Body of pancreas (tissue), 4 donors: ENCODE data around the gene SIRT7. TPM values are rescaled to one million over a fixed set of nuclear protein-coding genes. Genes with fewer than 3 reads are reported as not detected.

ENCODE experiments used
- ATAC-seq: fragments of 150-250 bp; one replicate; pipeline ENCODE4 v1.9.1; 2016
- DNase-seq, 4 donors: peaks; one replicate each; pipeline ENCODE4 v3.0.0-alpha.2; 2019
- H3K27ac ChIP-seq, 4 donors: fragments of 200-600 bp; sonication (generic); 1 replicate in 3 of 4; 2 replicates in 1 of 4; pipeline versions ENCODE4 v1.5.1 to v1.6.1; 2016 to 2019; ENCODE audit warnings: mild to moderate bottlenecking in 1 of 4, mixed read lengths in 1 of 4, moderate library complexity in 1 of 4
- H3K27me3 ChIP-seq, 2 donors: fragments of 200-600 bp; sonication (generic); one replicate each; pipeline ENCODE4 v1.6.0; 2016; ENCODE audit warnings: mild to moderate bottlenecking in 1 of 2
- H3K36me3 ChIP-seq, 2 donors: fragments of 200-600 bp; sonication (generic); replicated peaks in 1 of 2; 2 replicates each; pipeline ENCODE4 v1.5.1; 2016; ENCODE audit warnings: low read depth in 2 of 2; ENCODE audit not compliant: insufficient read depth in 1 of 2
- H3K4me1 ChIP-seq: fragments of 200-600 bp; sonication (generic); one replicate; pipeline ENCODE4 v1.6.0; 2016
- H3K4me3 ChIP-seq, 2 donors: fragments of 200-600 bp; sonication (generic); 1 replicate in 1 of 2; 2 replicates in 1 of 2; pipeline ENCODE4 v1.5.1; 2016 to 2019
- H3K9me3 ChIP-seq, 3 donors: fragments of 200-600 bp; sonication (generic); 1 replicate in 2 of 3; 2 replicates in 1 of 3; pipeline ENCODE4 v1.5.1; 2016
- POLR2A ChIP-seq, 3 donors: fragments of 450-650 bp; IDR thresholded peaks; one replicate each; pipeline ENCODE4 v1.6.1; 2016; ENCODE audit warnings: antibody characterized with exemption in 3 of 3, mild to moderate bottlenecking in 2 of 3
- WGBS, 2 donors: methylation state at CpG; one replicate each; pipeline ENCODE4 v1.1.5; 2017; 5-methylcytosine and 5-hydroxymethylcytosine counted together
- intact Hi-C: fragments of 100-400 bp; cut with DNase I; formaldehyde crosslinking; loops from one replicate; pipeline ENCODE4 v1.15.1; 2023
- total RNA-seq, 2 donors: library from RNA; depleted of rRNA; stranded (reverse); fragments of >200 nt; gene quantifications; one replicate each; pipeline ENCODE4 v1.1.0, GENCODE V29; 2016
- TF ChIP-seq, protein P1 (sequence below), 7 experiments: fragments of 450-650 bp in 4 of 7; fragments of 200-600 bp in 3 of 7; sonication (generic) in 3 of 7; IDR thresholded peaks; one replicate each; pipeline ENCODE4 v1.5.1; 2016 to 2019; ENCODE audit warnings: antibody characterized with exemption in 7 of 7

The SIRT7 gene
- total RNA-seq, 2 donors from 2014 or later: 23.9 to 48.5 TPM

DNA sequence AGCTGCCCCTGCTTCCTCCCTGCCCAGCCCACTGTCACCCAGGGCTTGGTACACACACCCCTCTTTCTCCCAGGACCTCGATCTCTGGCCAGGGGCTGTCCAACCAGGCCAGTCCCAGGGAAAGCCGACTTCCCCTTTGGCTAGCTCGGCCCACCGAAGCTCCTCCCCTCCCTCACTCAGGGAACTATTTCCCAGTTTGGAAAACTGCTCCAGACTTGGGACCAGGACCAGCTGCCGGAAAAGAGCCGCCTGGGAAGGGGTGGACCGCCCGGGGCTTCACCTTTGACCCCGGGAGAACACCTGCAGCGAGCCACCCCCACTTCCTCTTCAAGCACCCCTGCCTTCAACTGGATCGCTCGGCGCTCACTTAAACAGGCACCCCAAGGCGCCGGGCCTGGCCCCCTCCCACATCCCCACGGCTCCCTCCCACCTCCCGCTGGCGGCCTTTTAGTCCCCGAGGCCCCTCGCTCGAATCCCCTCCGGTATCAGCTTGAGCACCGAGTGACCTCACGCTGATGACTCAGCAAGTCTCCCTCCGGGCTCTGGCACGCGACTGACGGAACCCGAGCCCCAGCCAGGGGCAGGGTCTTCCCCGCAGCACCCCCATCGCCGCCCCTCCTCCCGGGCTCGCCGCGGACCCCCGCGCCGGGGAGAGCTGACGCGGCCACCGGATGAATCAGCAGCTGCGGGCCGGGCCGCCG lies 8.6 kb upstream of the SIRT7 start:
- Histone ChIP-seq H3K4me3 (peak overlapping the region; percentile 85 to 98), H3K4me1 (peaks cover 51% of the 10 kb centered on the region), H3K36me3 (no peaks in the 10 kb centered on the region), H3K9me3 (no peaks in the 10 kb centered on the region), H3K27ac (peak overlapping the region; percentile 89 to 98 (median 96)), H3K27me3 (no peaks in the 10 kb centered on the region)
- WGBS, 2 donors: 1 to 2% methylated on average over 16 to 46 of the region's 46 CpGs
- peak; percentile 80 to 91 (median 88) for DNase-seq
- ATAC-seq: peak; percentile 61
- intact Hi-C loops: no loop called here
- peak; percentile 36 to 68 (median 66) for TF ChIP-seq POLR2A (IDR thresholded peaks at IDR 0.05)
- TF ChIP-seq, protein P1, sequence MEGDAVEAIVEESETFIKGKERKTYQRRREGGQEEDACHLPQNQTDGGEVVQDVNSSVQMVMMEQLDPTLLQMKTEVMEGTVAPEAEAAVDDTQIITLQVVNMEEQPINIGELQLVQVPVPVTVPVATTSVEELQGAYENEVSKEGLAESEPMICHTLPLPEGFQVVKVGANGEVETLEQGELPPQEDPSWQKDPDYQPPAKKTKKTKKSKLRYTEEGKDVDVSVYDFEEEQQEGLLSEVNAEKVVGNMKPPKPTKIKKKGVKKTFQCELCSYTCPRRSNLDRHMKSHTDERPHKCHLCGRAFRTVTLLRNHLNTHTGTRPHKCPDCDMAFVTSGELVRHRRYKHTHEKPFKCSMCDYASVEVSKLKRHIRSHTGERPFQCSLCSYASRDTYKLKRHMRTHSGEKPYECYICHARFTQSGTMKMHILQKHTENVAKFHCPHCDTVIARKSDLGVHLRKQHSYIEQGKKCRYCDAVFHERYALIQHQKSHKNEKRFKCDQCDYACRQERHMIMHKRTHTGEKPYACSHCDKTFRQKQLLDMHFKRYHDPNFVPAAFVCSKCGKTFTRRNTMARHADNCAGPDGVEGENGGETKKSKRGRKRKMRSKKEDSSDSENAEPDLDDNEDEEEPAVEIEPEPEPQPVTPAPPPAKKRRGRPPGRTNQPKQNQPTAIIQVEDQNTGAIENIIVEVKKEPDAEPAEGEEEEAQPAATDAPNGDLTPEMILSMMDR (IDR thresholded peaks at IDR 0.05): no peak

- no peaks in the 10 kb centered on the region for H3K9me3 ChIP-seq
- DNase-seq (no peak), ATAC-seq (no peak)
- H3K4me1 ChIP-seq: peaks cover 51% of the 10 kb centered on the region
- TF ChIP-seq POLR2A (IDR thresholded peaks at IDR 0.05): no peak
- TF ChIP-seq, protein P1 (IDR thresholded peaks at IDR 0.05): no peak
- H3K27me3 ChIP-seq: no peaks in the 10 kb centered on the region
- no peaks in the 10 kb centered on the region for H3K36me3 ChIP-seq
- intact Hi-C loops: no loop called here
- WGBS, 2 donors: 31 to 41% methylated on average over 6 to 10 of the region's 10 CpGs
- H3K27ac ChIP-seq: peak overlapping the region; percentile 89 to 98 (median 96)
- no peak overlapping the region for H3K4me3 ChIP-seq
Observed at GRCh38 chr17:81925860-81926450, 8.0 kb upstream of the SIRT7 start.

GRCh38 chr17:81924557-81925532 lies 6.9 kb upstream of the SIRT7 start:
- intact Hi-C loops: no loop called here
- H3K27me3 ChIP-seq: no peaks in the 10 kb centered on the region
- H3K27ac ChIP-seq: peak overlapping the region in 2 of 4 donors; percentile 63 to 98
- H3K36me3 ChIP-seq: no peaks in the 10 kb centered on the region
- DNase-seq (peak in 1 of 4 donors; percentile 39), ATAC-seq (no peak)
- no peak for TF ChIP-seq POLR2A (IDR thresholded peaks at IDR 0.05)
- WGBS, 2 donors: 47 to 78% methylated on average over 12 to 21 of the region's 21 CpGs
- no peaks in the 10 kb centered on the region for H3K9me3 ChIP-seq
- peaks cover 51% of the 10 kb centered on the region for H3K4me1 ChIP-seq
- H3K4me3 ChIP-seq: no peak overlapping the region

DNA sequence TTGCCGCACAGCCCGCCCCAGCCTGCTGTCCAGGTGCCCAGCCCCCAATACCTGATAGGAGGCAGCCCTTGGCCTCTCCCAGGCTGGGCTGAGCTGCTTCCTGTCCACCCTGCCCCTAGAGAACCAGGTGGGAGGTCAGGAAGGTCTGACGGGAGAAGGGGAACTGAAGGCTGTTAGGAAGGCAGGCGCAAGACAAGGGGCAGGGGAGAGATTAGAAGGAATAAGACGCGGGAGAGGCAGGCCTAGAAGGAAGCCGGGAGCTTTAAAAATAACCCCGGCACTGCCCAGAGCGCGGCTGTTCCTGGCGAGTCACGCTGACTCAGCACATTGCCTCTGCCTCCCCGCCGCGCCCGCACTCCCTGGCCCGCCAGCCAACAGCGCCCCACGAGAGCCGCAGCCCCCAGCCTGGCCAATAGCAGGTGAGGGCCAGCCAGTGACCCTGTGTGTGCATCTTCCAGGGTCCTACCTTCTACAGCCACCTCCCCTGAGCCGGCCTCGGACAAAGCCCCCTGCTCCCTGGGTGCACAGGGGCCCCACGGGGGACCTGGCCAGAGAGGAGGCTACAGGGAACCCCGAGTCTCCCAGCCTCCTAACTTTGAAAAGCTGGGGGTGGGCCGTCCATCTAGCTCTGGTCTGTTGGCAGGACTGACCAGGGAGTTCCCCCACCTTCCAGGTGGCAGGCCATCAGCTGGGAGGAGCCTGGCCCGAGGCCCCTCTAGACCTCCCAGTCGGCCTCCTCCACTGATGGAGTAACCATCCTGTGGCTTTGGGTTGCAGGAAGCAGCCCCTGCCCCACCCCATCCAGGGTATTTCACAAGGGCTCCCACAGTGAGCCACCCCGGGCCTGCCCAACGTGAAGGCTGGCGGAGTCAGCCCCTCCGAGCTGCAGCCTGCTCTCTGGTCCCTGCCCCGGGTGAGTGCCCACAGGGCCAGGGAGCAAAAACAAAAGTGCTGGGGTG lies 5.6 kb upstream of the SIRT7 start:
- intact Hi-C loops: no loop called here
- 16 to 28% methylated on average over 7 to 32 of the region's 32 CpGs for WGBS, 2 donors
- DNase-seq (peak; percentile 64 to 78 (median 70)), ATAC-seq (no peak)
- Histone ChIP-seq H3K4me3 (no peak overlapping the region), H3K9me3 (no peaks in the 10 kb centered on the region), H3K27me3 (no peaks in the 10 kb centered on the region), H3K36me3 (no peaks in the 10 kb centered on the region), H3K27ac (peak overlapping the region in 2 of 4 donors; percentile 63), H3K4me1 (peaks cover 46% of the 10 kb centered on the region)
- TF ChIP-seq, protein P1 (IDR thresholded peaks at IDR 0.05): no peak
- TF ChIP-seq POLR2A (IDR thresholded peaks at IDR 0.05): no peak
